ENCODE results near the gene NBL1.

Gene NBL1

GRCh38 chr1:19706136-19706535, 62.0 kb downstream of the NBL1 start:
- FAIRE-seq = no peak
